H1 (cell line): ENCODE results near the gene CCDC83. TPM values are rescaled to one million over a fixed set of nuclear protein-coding genes. Genes with fewer than 3 reads are reported as not detected.

Experiments used
- CTCF ChIA-PET: fragments of 300-600 bp; sonication (Branson Sonifier 250); formaldehyde crosslinking; loops from one replicate; lab custom pipeline; 2021; ENCODE audit not compliant: partially characterized antibody; lab: Charles Lee
- POLR2A ChIA-PET: fragments of 300-600 bp; sonication (Branson Sonifier 250); formaldehyde crosslinking; loops from one replicate; lab custom pipeline; 2021; ENCODE audit warnings: inconsistent platforms; ENCODE audit not compliant: partially characterized antibody; lab: Charles Lee
- DNase-seq, 2 experiments: peaks; one replicate each; pipeline versions ENCODE4 v3.0.0 to v3.0.0-alpha.2; 2010 to 2022; ENCODE audit warnings: low spot score in 2 of 2, low read depth in 1 of 2, mixed read lengths in 1 of 2
- FAIRE-seq: peaks from 2 replicates; lab custom pipeline; 2011; peaks lifted over from hg19 to GRCh38; lab: Jason Lieb, UNC
- H2AFZ ChIP-seq: 2 replicates; pipeline ENCODE4 v1.8.1; 2012; ENCODE audit warnings: low read length, inconsistent platforms
- H2AK5ac ChIP-seq: 2 replicates; pipeline ENCODE4 v1.6.1; 2013; ENCODE audit warnings: low read depth, low read length
- H2BK120ac ChIP-seq: replicated peaks from 2 replicates; pipeline ENCODE3; 2013; ENCODE audit warnings: low read depth, low read length, inconsistent platforms
- H2BK12ac ChIP-seq: 2 replicates; pipeline ENCODE4 v1.6.1; 2013; ENCODE audit warnings: low read depth, low read length
- H2BK15ac ChIP-seq: 2 replicates; pipeline ENCODE4 v1.6.1; 2013; ENCODE audit warnings: low read length
- H2BK20ac ChIP-seq: 2 replicates; pipeline ENCODE4 v1.6.1; 2013; ENCODE audit warnings: low read length
- H2BK5ac ChIP-seq: 2 replicates; pipeline ENCODE4 v1.6.1; 2013; ENCODE audit warnings: low read depth, low read length
- H3K14ac ChIP-seq: 2 replicates; pipeline ENCODE4 v1.6.1; 2013; ENCODE audit warnings: inconsistent platforms; ENCODE audit not compliant: insufficient read length
- H3K18ac ChIP-seq: 2 replicates; pipeline ENCODE4 v1.6.1; 2013; ENCODE audit warnings: low read length; ENCODE audit errors: extremely low read depth
- H3K23ac ChIP-seq: 2 replicates; pipeline ENCODE4 v1.6.1; 2013; ENCODE audit warnings: inconsistent platforms; ENCODE audit not compliant: insufficient read length
- H3K23me2 ChIP-seq: 2 replicates; pipeline ENCODE4 v1.6.1; 2013; ENCODE audit warnings: low read depth, low read length
- H3K27ac ChIP-seq: 2 replicates; pipeline ENCODE4 v1.6.1; 2011; ENCODE audit warnings: low read depth, low read length, inconsistent platforms
- H3K27me3 ChIP-seq, 4 experiments: replicated peaks in 1 of 4; 1 replicate in 1 of 4; 2 replicates in 3 of 4; pipeline versions ENCODE4 v1.6.1 to v1.8.1; 2011 to 2013; ENCODE audit warnings: low read length in 3 of 4, mild to moderate bottlenecking in 3 of 4, inconsistent platforms in 2 of 4, mixed read lengths in 2 of 4, moderate library complexity in 1 of 4; ENCODE audit not compliant: control insufficient read depth in 3 of 4, insufficient read depth in 3 of 4; ENCODE audit errors: extremely low read depth in 1 of 4
- H3K36me3 ChIP-seq, 4 experiments: 2 replicates each; pipeline versions ENCODE4 v1.6.1 to v1.8.1; 2011 to 2013; ENCODE audit warnings: mild to moderate bottlenecking in 4 of 4, low read length in 3 of 4, moderate library complexity in 2 of 4, control low read depth in 1 of 4, inconsistent platforms in 1 of 4; ENCODE audit not compliant: insufficient read depth in 4 of 4, control insufficient read depth in 2 of 4
- H3K4ac ChIP-seq: replicated peaks from 2 replicates; pipeline ENCODE3; 2013; ENCODE audit warnings: low read length, low read depth, mixed read lengths, inconsistent platforms; ENCODE audit not compliant: insufficient read length
- H3K4me1 ChIP-seq, 4 experiments: replicated peaks in 1 of 4; 1 replicate in 1 of 4; 2 replicates in 3 of 4; pipeline versions ENCODE4 v1.6.1 to v1.8.1; 2011 to 2013; ENCODE audit warnings: low read length in 3 of 4, inconsistent platforms in 2 of 4, mixed read lengths in 1 of 4; ENCODE audit not compliant: insufficient read depth in 4 of 4, control insufficient read depth in 3 of 4
- H3K4me2 ChIP-seq, 2 experiments: 2 replicates each; pipeline versions ENCODE4 v1.6.1 to v1.8.1; 2011 to 2013; ENCODE audit warnings: low read depth in 2 of 2, low read length in 2 of 2, control low read depth in 1 of 2, inconsistent platforms in 1 of 2, mild to moderate bottlenecking in 1 of 2; ENCODE audit not compliant: insufficient read depth in 1 of 2
- H3K4me3 ChIP-seq, 4 experiments: fragments of 200-600, 300-600 bp in 1 of 4; sonication (generic), shearing (Covaris generic), sonication (Bioruptor Twin) in 1 of 4; 2 replicates each; pipeline versions ENCODE4 v1.5.1 to v1.8.1; 2011 to 2016; ENCODE audit warnings: low read length in 4 of 4, low read depth in 3 of 4, control low read depth in 2 of 4, inconsistent platforms in 2 of 4, mild to moderate bottlenecking in 2 of 4, mixed read lengths in 1 of 4, moderate library complexity in 1 of 4; ENCODE audit not compliant: insufficient read depth in 2 of 4; ENCODE audit errors: extremely low read depth in 1 of 4
- H3K56ac ChIP-seq: replicated peaks from 2 replicates; pipeline ENCODE3; 2013; ENCODE audit warnings: low read depth, mild to moderate bottlenecking, mixed read lengths, low read length, inconsistent platforms; ENCODE audit not compliant: insufficient read length
- H3K79me1 ChIP-seq: 2 replicates; pipeline ENCODE4 v1.6.1; 2013; ENCODE audit warnings: low read depth, low read length, control low read depth
- H3K79me2 ChIP-seq, 2 experiments: 2 replicates each; pipeline versions ENCODE4 v1.6.1 to v1.8.1; 2012 to 2013; ENCODE audit warnings: low read length in 2 of 2, mild to moderate bottlenecking in 2 of 2, inconsistent platforms in 1 of 2; ENCODE audit not compliant: insufficient read depth in 2 of 2, control insufficient read depth in 1 of 2
- H3K9ac ChIP-seq, 4 experiments: replicated peaks in 1 of 4; 1 replicate in 1 of 4; 2 replicates in 3 of 4; pipeline versions ENCODE4 v1.6.1 to v1.8.1; 2011 to 2013; ENCODE audit warnings: low read depth in 3 of 4, low read length in 3 of 4, control low read depth in 2 of 4, mild to moderate bottlenecking in 2 of 4, moderate library complexity in 2 of 4, inconsistent platforms in 1 of 4; ENCODE audit errors: extremely low read depth in 1 of 4
- H3K9me3 ChIP-seq, 2 experiments: 2 replicates each; pipeline versions ENCODE4 v1.6.1 to v1.8.1; 2012 to 2013; ENCODE audit warnings: mild to moderate bottlenecking in 2 of 2, moderate library complexity in 2 of 2, control low read depth in 1 of 2, inconsistent platforms in 1 of 2, low read depth in 1 of 2, low read length in 1 of 2, mixed read lengths in 1 of 2; ENCODE audit not compliant: insufficient read depth in 2 of 2
- H4K20me1 ChIP-seq, 2 experiments: replicated peaks in 1 of 2; 2 replicates each; pipeline versions ENCODE3 to v1.8.1; 2011 to 2013; ENCODE audit warnings: inconsistent platforms in 2 of 2, low read length in 2 of 2, mild to moderate bottlenecking in 1 of 2; ENCODE audit not compliant: insufficient read depth in 2 of 2, control insufficient read depth in 1 of 2
- H4K5ac ChIP-seq: 2 replicates; pipeline ENCODE4 v1.6.1; 2013; ENCODE audit warnings: low read length, low read depth, mixed read lengths, inconsistent platforms; ENCODE audit not compliant: insufficient read length
- H4K8ac ChIP-seq: 2 replicates; pipeline ENCODE4 v1.8.0; 2013; ENCODE audit warnings: mild to moderate bottlenecking, moderate library complexity, low read length, inconsistent platforms; ENCODE audit not compliant: insufficient read depth; ENCODE audit errors: extremely low read depth
- H4K91ac ChIP-seq: replicated peaks from 2 replicates; pipeline ENCODE3; 2013; ENCODE audit warnings: low read length, mixed read lengths, inconsistent platforms; ENCODE audit not compliant: insufficient read length
- ASH2L ChIP-seq: fragments of 200-600, 300-600 bp; sonication (generic); IDR thresholded peaks from one replicate; pipeline ENCODE4 v1.7.1; 2017; ENCODE audit warnings: low read length
- BACH1 ChIP-seq: IDR thresholded peaks from 2 replicates; pipeline ENCODE4 v1.6.1; 2012; ENCODE audit warnings: low read length, improper control_type of control experiment
- CBX5 ChIP-seq: fragments of 300-800, 300-1000 bp; sonication (generic); IDR thresholded peaks from 2 replicates; pipeline ENCODE4 v1.7.1; 2016; ENCODE audit warnings: antibody characterized with exemption, low read length, low read depth
- CTBP2 ChIP-seq: IDR thresholded peaks from 2 replicates; pipeline ENCODE4 v1.7.0; 2011; ENCODE audit warnings: borderline replicate concordance, mild to moderate bottlenecking, moderate library complexity, mixed read lengths, low read length; ENCODE audit not compliant: insufficient read depth, insufficient read length
- FOSL1 ChIP-seq: IDR thresholded peaks from 2 replicates; pipeline ENCODE4 v1.6.1; 2011; ENCODE audit warnings: mild to moderate bottlenecking, low read depth, low read length, moderate library complexity; ENCODE audit not compliant: insufficient read depth
- PHF8 ChIP-seq: fragments of 200-600 bp; sonication (generic); conservative IDR thresholded peaks from 2 replicates; pipeline ENCODE4 v1.7.1; 2012; ENCODE audit warnings: low read depth, mild to moderate bottlenecking, inconsistent platforms, low read length, moderate library complexity
- RNF2 ChIP-seq: fragments of 200-900, 300-1000 bp; sonication (generic); IDR thresholded peaks from 2 replicates; pipeline ENCODE4 v1.7.1; 2016; ENCODE audit warnings: borderline replicate concordance, low read depth, mild to moderate bottlenecking, antibody characterized with exemption, low read length; ENCODE audit not compliant: poor library complexity, severe bottlenecking; ENCODE audit errors: missing control alignments
- RXRA ChIP-seq: IDR thresholded peaks from 2 replicates; pipeline ENCODE4 v1.6.1; 2011; ENCODE audit warnings: low read depth, mild to moderate bottlenecking, low read length, moderate library complexity; ENCODE audit not compliant: insufficient read depth
- SAP30 ChIP-seq: fragments of 300-600 bp; sonication (generic); IDR thresholded peaks from 2 replicates; pipeline ENCODE4 v1.7.1; 2012; ENCODE audit warnings: low read length, moderate library complexity, mild to moderate bottlenecking, inconsistent platforms; ENCODE audit not compliant: insufficient read depth, insufficient replicate concordance
- TAF7 ChIP-seq: optimal IDR thresholded peaks from 2 replicates; pipeline ENCODE3; 2011; ENCODE audit warnings: low read depth, mild to moderate bottlenecking, inconsistent platforms, low read length, moderate library complexity, borderline replicate concordance
- WGBS, 2 experiments: shearing (Covaris generic) in 1 of 2; methylation state at CpG; one replicate each; pipeline versions ENCODE4 v1.1.6 to v1.1.7; 2013 to 2015; ENCODE audit warnings: low lambda C conversion rate in 2 of 2, mixed read lengths in 2 of 2, inconsistent platforms in 1 of 2, low coverage in 1 of 2, missing lambda C conversion rate in 1 of 2; ENCODE audit not compliant: insufficient replicate concordance in 2 of 2, insufficient coverage in 1 of 2, insufficient read length in 1 of 2; ENCODE audit errors: extremely low coverage in 1 of 2, missing lambda C conversion rate in 1 of 2; 5-methylcytosine and 5-hydroxymethylcytosine counted together
- polyA plus RNA-seq, 7 experiments: library from polyadenylated mRNA; depleted of rRNA in 3 of 7; stranded (reverse) in 5 of 7; unstranded in 2 of 7; fragments of >200 nt in 5 of 7; fragments of 200-250 nt in 2 of 7; gene quantifications; 1 replicate in 5 of 7; 2 replicates in 1 of 7; 4 replicates in 1 of 7; pipeline versions ENCODE4 v1.2.1 to v1.2.3, GENCODE V29; 2011 to 2013; ENCODE audit warnings: missing spikeins in 2 of 7, mixed read lengths in 2 of 7
- total RNA-seq: library from RNA; stranded (reverse); fragmentation: NEBNext Ultra II Directional; extraction: Animal tissue kit (Norgen Biotek cat#: 25700); gene quantifications from 2 replicates; pipeline ENCODE4 v1.2.1, GENCODE V29; 2021

The CCDC83 gene
- total and polyA plus RNA-seq, 2 of the 8 experiments (the other 6 are each of a cell fraction or from before 2014, with no cell fraction given) = not detected

- Histone ChIP-seq H3K23me2 (no peaks in the 10 kb centered on the region), H3K4me2 (no peak overlapping the region)
These were observed 10.0 kb upstream of the CCDC83 start for GRCh38 chr11:85845124-85845631.

More at GRCh38 chr11:85845124-85845631, 10.0 kb upstream of the CCDC83 start:
- no peak overlapping the region for H2BK15ac ChIP-seq
- H3K4me3 ChIP-seq = no peak overlapping the region
- FAIRE-seq (no peak), DNase-seq (no peak)
- CTCF ChIA-PET = interaction anchor here (1.2 to 2.7 kb wide), 2 partner anchors 20 to 217 kb away, joined by 3 to 10 read pairs; partner anchors contain the start of gene TMEM126B
- H2BK20ac ChIP-seq = no peak overlapping the region
- H3K9me3 ChIP-seq = peaks cover 3 to 4% of the 10 kb centered on the region in 2 experiments; a peak in 1 of 4 replicates
- no peak overlapping the region for H3K18ac ChIP-seq
- WGBS, 2 experiments = 86% methylated on average over 1 of the region's 1 CpG; no CpG with 5 or more reads in 1 of the 2 experiments
- no peaks in the 10 kb centered on the region for H4K20me1 ChIP-seq
- no peak overlapping the region for H3K27ac ChIP-seq
- H2BK120ac ChIP-seq = no peak overlapping the region
- H4K5ac ChIP-seq = no peak overlapping the region
- H2BK5ac ChIP-seq = no peak overlapping the region
- H3K4me1 ChIP-seq = no peaks in the 10 kb centered on the region
- no peak overlapping the region for H3K14ac ChIP-seq
- POLR2A ChIA-PET = no interaction called here
- H4K91ac ChIP-seq = no peak overlapping the region
- H3K79me1 ChIP-seq = no peaks in the 10 kb centered on the region
- H3K36me3 ChIP-seq = no peaks in the 10 kb centered on the region
- H2BK12ac ChIP-seq = no peak overlapping the region
- no peak overlapping the region for H2AFZ ChIP-seq
- H3K4ac ChIP-seq = no peak overlapping the region
- no peak overlapping the region for H3K56ac ChIP-seq
- no peak overlapping the region for H4K8ac ChIP-seq
- H3K79me2 ChIP-seq = no peaks in the 10 kb centered on the region
- no peak for TF ChIP-seq CTBP2
- no peak for TF ChIP-seq CBX5
- no peak for TF ChIP-seq RNF2
- TF ChIP-seq TAF7 = no peak
- TF ChIP-seq RXRA = no peak
- no peak for TF ChIP-seq PHF8
- TF ChIP-seq FOSL1 = no peak
- no peak for TF ChIP-seq BACH1
- TF ChIP-seq ASH2L = no peak
- TF ChIP-seq SAP30 = no peak
- H3K27me3 ChIP-seq = peaks cover 0 to 1% (median 0%) of the 10 kb centered on the region in 4 experiments; a peak in 1 of 7 replicates
- H3K23ac ChIP-seq = no peak overlapping the region
- H2AK5ac ChIP-seq = no peak overlapping the region
- H3K9ac ChIP-seq = no peak overlapping the region
